ENCODE measurements around the gene BNIP1.

BNIP1 gene

DNA sequence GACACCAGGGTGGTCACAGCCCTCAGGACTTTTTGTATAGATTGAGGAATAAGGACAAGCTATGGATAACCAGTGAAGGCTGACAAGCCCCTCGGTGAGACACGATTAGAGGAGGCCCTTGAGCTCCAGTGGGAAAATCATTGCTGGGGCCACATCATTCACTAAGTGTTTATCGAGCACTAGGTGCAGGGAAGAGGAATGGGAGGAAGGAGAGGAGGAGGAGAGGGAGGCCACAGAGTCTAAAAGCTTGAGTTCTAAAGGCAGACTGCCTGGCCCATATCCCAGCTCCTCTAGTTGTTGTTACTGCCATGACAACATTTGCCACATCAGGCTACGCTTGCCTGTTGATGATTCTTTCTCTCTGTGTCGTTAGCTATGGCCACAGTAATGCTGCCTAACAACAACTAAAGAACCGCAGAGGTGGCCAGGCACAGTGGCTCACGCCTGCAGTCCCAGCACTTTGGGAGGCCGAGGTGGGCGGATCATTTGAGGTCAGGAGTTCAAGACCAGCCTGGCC is 53.1 kb downstream of the BNIP1 start:
- no peaks in the 10 kb centered on the region for H3K36me3 ChIP-seq (replicated peaks; ENCODE audit: low read depth, low read length)
- H4K20me1 ChIP-seq (ENCODE audit: insufficient read depth, low read length): no peaks in the 10 kb centered on the region
- no peak overlapping the region for H3K4me2 ChIP-seq (ENCODE audit: low read length)
- no peaks in the 10 kb centered on the region for H3K79me2 ChIP-seq (ENCODE audit: low read length)
- no peak overlapping the region for H3K9ac ChIP-seq (ENCODE audit: low read length)
- no peaks in the 10 kb centered on the region for H3K4me1 ChIP-seq (ENCODE audit: low read length)
- H3K9me3 ChIP-seq (ENCODE audit: insufficient read depth, low read length): no peaks in the 10 kb centered on the region
- H2AFZ ChIP-seq (ENCODE audit: low read depth, low read length): no peak overlapping the region
- no peak for TF ChIP-seq EZH2phosphoT487 (IDR thresholded peaks at IDR 0.05; ENCODE audit: low read depth)
- TF ChIP-seq, protein P1, sequence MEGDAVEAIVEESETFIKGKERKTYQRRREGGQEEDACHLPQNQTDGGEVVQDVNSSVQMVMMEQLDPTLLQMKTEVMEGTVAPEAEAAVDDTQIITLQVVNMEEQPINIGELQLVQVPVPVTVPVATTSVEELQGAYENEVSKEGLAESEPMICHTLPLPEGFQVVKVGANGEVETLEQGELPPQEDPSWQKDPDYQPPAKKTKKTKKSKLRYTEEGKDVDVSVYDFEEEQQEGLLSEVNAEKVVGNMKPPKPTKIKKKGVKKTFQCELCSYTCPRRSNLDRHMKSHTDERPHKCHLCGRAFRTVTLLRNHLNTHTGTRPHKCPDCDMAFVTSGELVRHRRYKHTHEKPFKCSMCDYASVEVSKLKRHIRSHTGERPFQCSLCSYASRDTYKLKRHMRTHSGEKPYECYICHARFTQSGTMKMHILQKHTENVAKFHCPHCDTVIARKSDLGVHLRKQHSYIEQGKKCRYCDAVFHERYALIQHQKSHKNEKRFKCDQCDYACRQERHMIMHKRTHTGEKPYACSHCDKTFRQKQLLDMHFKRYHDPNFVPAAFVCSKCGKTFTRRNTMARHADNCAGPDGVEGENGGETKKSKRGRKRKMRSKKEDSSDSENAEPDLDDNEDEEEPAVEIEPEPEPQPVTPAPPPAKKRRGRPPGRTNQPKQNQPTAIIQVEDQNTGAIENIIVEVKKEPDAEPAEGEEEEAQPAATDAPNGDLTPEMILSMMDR (IDR thresholded peaks at IDR 0.05; ENCODE audit: low read depth, low read length): no peak
- H3K27me3 ChIP-seq (ENCODE audit: low read depth, low read length): no peaks in the 10 kb centered on the region
- no peak overlapping the region for H3K4me3 ChIP-seq (ENCODE audit: low read length)
- no peak overlapping the region for H3K27ac ChIP-seq (ENCODE audit: low read length)

DNA sequence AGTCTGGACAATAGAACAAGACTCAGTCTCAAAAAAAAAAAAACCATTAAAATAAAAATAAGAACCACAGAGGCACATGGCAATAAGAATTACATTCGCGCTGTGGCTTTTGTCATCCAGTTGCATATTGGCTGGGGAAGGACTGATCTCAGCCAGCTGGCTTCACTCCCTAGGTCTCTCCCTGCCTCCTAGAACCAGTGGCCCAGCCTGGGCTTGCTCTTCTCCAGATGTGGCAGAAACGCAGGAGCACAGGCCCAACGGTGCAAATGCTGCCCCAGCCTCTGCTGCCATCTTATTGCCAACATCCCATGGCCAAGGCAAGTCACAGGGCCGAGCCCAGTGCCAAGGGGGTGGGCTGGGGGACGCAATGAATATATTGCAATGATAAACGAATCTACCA is 53.7 kb downstream of the BNIP1 start:
- H3K27me3 ChIP-seq (ENCODE audit: low read depth, low read length): no peaks in the 10 kb centered on the region
- TF ChIP-seq, protein P1 (IDR thresholded peaks at IDR 0.05; ENCODE audit: low read depth, low read length): no peak
- no peak overlapping the region for H3K4me2 ChIP-seq (ENCODE audit: low read length)
- no peaks in the 10 kb centered on the region for H3K9me3 ChIP-seq (ENCODE audit: insufficient read depth, low read length)
- H2AFZ ChIP-seq (ENCODE audit: low read depth, low read length): no peak overlapping the region
- H3K4me1 ChIP-seq (ENCODE audit: low read length): no peaks in the 10 kb centered on the region
- H3K27ac ChIP-seq (ENCODE audit: low read length): no peak overlapping the region
- no peak overlapping the region for H3K4me3 ChIP-seq (ENCODE audit: low read length)
- no peak overlapping the region for H3K9ac ChIP-seq (ENCODE audit: low read length)
- no peaks in the 10 kb centered on the region for H3K36me3 ChIP-seq (replicated peaks; ENCODE audit: low read depth, low read length)
- H3K79me2 ChIP-seq (ENCODE audit: low read length): no peaks in the 10 kb centered on the region
- no peaks in the 10 kb centered on the region for H4K20me1 ChIP-seq (ENCODE audit: insufficient read depth, low read length)

DNA sequence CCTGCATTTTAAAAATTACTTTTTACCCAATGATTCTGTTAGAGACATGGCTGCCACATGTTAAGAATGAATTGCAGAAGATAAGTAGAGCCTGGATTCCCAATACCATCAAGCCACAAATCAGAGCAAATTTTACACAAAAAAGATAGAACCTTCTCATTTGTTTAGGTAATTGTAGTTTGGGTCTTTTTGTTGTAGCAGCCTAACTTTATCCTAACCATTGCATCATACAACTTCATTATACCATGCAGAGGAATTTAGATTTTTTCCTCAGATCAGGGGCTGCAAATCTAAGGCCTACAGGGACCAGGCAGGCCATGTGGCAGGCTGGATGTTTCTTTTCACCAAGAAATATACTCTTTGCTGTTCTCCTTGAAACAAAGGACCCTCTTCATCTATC is 56.0 kb downstream of the BNIP1 start:
- no peaks in the 10 kb centered on the region for H3K9me3 ChIP-seq (ENCODE audit: insufficient read depth, low read length)
- no peaks in the 10 kb centered on the region for H3K79me2 ChIP-seq (ENCODE audit: low read length)
- H3K9ac ChIP-seq (ENCODE audit: low read length): no peak overlapping the region
- no peak overlapping the region for H3K27ac ChIP-seq (ENCODE audit: low read length)
- H3K4me1 ChIP-seq (ENCODE audit: low read length): no peaks in the 10 kb centered on the region
- no peak overlapping the region for H2AFZ ChIP-seq (ENCODE audit: low read depth, low read length)
- no peaks in the 10 kb centered on the region for H3K36me3 ChIP-seq (replicated peaks; ENCODE audit: low read depth, low read length)
- H3K4me3 ChIP-seq (ENCODE audit: low read length): no peak overlapping the region
- no peaks in the 10 kb centered on the region for H3K27me3 ChIP-seq (ENCODE audit: low read depth, low read length)
- TF ChIP-seq, protein P1 (IDR thresholded peaks at IDR 0.05; ENCODE audit: low read depth, low read length): no peak
- no peak for TF ChIP-seq EZH2phosphoT487 (IDR thresholded peaks at IDR 0.05; ENCODE audit: low read depth)
- H3K4me2 ChIP-seq (ENCODE audit: low read length): no peak overlapping the region
- H4K20me1 ChIP-seq (ENCODE audit: insufficient read depth, low read length): no peaks in the 10 kb centered on the region

DNA sequence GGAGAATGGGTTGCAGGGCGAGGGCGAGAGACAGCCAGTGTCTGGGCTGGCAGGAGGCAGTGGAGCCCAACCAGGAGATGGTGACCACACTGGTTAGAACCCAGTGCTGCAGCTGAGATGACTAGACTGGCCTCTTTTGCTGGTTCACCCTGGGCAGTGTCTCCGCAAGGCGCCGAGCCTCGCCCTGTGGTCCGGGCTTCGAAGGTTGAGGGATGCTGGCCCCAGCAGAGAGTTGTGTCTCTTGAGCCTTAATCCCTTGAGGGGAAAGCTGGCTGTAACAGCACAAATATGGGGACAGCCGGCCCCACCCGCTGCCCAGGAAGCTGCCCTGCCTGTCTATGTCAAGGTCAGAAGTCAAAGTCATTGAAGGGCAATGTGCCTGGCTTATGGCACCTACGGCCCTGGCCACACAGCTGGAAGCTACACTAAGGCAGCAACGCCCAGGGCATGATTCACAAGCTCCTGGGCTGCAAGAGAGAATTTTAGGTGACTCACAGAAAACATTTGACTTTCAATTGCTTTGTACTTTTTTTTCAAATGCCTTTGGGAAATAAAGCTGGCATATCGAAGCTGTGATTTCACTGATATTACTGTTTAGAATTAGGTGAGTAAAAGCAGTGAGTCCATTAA is 57.4 kb downstream of the BNIP1 start:
- H2AFZ ChIP-seq (ENCODE audit: low read depth, low read length): no peak overlapping the region

More for the DNA sequence above, 57.4 kb downstream of the BNIP1 start:
- no peaks in the 10 kb centered on the region for H3K9me3 ChIP-seq (ENCODE audit: insufficient read depth, low read length)
- H3K36me3 ChIP-seq (replicated peaks; ENCODE audit: low read depth, low read length): no peaks in the 10 kb centered on the region
- H3K9ac ChIP-seq (ENCODE audit: low read length): no peak overlapping the region
- no peaks in the 10 kb centered on the region for H4K20me1 ChIP-seq (ENCODE audit: insufficient read depth, low read length)
- no peaks in the 10 kb centered on the region; the same call in 1 of the 2 replicates for H3K27me3 ChIP-seq (ENCODE audit: low read depth, low read length)
- H3K79me2 ChIP-seq (ENCODE audit: low read length): no peaks in the 10 kb centered on the region
- H3K4me1 ChIP-seq (ENCODE audit: low read length): no peaks in the 10 kb centered on the region
- TF ChIP-seq EZH2phosphoT487 (IDR thresholded peaks at IDR 0.05; ENCODE audit: low read depth): no peak
- TF ChIP-seq, protein P1 (IDR thresholded peaks at IDR 0.05; ENCODE audit: low read depth, low read length): no peak
- no peak overlapping the region for H3K4me3 ChIP-seq (ENCODE audit: low read length)
- H3K4me2 ChIP-seq (ENCODE audit: low read length): no peak overlapping the region
- H3K27ac ChIP-seq (ENCODE audit: low read length): no peak overlapping the region

Measured in OCI-LY3 (cell line).